IPS-20b (cell line): ENCODE results near the gene JARID2.
"Not testable (repeated sequence)": the region's sequence is repeated elsewhere in the genome, so short reads cannot be mapped to it uniquely, and the experiment has no call there.

Experiments
- H3K27ac ChIP-seq: one replicate; pipeline ENCODE4 v1.5.1; 2013; ENCODE audit warnings: low read length
- H3K27me3 ChIP-seq: 2 replicates; pipeline ENCODE4 v1.6.1; 2013; ENCODE audit warnings: mild to moderate bottlenecking, low read length, inconsistent platforms; ENCODE audit not compliant: insufficient read depth
- H3K36me3 ChIP-seq: 2 replicates; pipeline ENCODE4 v1.6.1; 2013; ENCODE audit warnings: low read depth, mild to moderate bottlenecking, inconsistent platforms, low read length, moderate library complexity; ENCODE audit not compliant: insufficient read depth
- H3K4me1 ChIP-seq: 2 replicates; pipeline ENCODE4 v1.6.1; 2013; ENCODE audit warnings: mild to moderate bottlenecking, control low read depth, inconsistent platforms, low read length, moderate library complexity; ENCODE audit not compliant: insufficient read depth
- H3K4me3 ChIP-seq: 2 replicates; pipeline ENCODE4 v1.5.1; 2013; ENCODE audit warnings: mild to moderate bottlenecking, low read length, inconsistent platforms
- H3K9ac ChIP-seq: 2 replicates; pipeline ENCODE4 v1.6.1; 2013; ENCODE audit warnings: low read depth, mild to moderate bottlenecking, inconsistent platforms, low read length, moderate library complexity
- H3K9me3 ChIP-seq: 2 replicates; pipeline ENCODE4 v1.6.1; 2013; ENCODE audit warnings: mild to moderate bottlenecking, low read depth, low read length, inconsistent platforms; ENCODE audit not compliant: insufficient read depth

Gene JARID2

GRCh38 chr6:15322781-15323536 lies 77.1 kb downstream of the JARID2 start:
- Histone ChIP-seq H3K9me3 (no peaks in the 10 kb centered on the region), H3K4me1 (peaks cover 42% of the 10 kb centered on the region), H3K9ac (no peak overlapping the region), H3K4me3 (no peak overlapping the region), H3K27me3 (no peaks in the 10 kb centered on the region), H3K36me3 (no peaks in the 10 kb centered on the region; the same call in 1 of the 2 replicates), H3K27ac (no peak overlapping the region)

- H3K9ac ChIP-seq, H3K9me3 ChIP-seq, H3K4me3 ChIP-seq, H3K27ac ChIP-seq, H3K27me3 ChIP-seq, H3K36me3 ChIP-seq: not testable (repeated sequence)
- peaks cover 42% of the 10 kb centered on the region for H3K4me1 ChIP-seq
Observed at GRCh38 chr6:15323611-15324010, 77.7 kb downstream of the JARID2 start.

GRCh38 chr6:15324427-15324985 lies 78.6 kb downstream of the JARID2 start:
- Histone ChIP-seq H3K9ac (no peak overlapping the region), H3K27me3 (no peaks in the 10 kb centered on the region), H3K4me3 (no peak overlapping the region), H3K27ac (no peak overlapping the region), H3K4me1 (peaks cover 44% of the 10 kb centered on the region), H3K9me3 (no peaks in the 10 kb centered on the region), H3K36me3 (no peaks in the 10 kb centered on the region; the same call in 1 of the 2 replicates)

GRCh38 chr6:15325540-15325955 lies 79.7 kb downstream of the JARID2 start:
- H3K27me3 ChIP-seq = no peaks in the 10 kb centered on the region
- H3K9me3 ChIP-seq = no peaks in the 10 kb centered on the region
- H3K9ac ChIP-seq = no peak overlapping the region
- H3K27ac ChIP-seq = no peak overlapping the region
- no peak overlapping the region for H3K4me3 ChIP-seq
- peaks cover 48% of the 10 kb centered on the region for H3K4me1 ChIP-seq
- no peaks in the 10 kb centered on the region; the same call in 1 of the 2 replicates for H3K36me3 ChIP-seq

- H3K27me3 ChIP-seq = no peaks in the 10 kb centered on the region
- H3K4me3 ChIP-seq = no peak overlapping the region
- H3K9me3 ChIP-seq = no peaks in the 10 kb centered on the region
- H3K27ac ChIP-seq = no peak overlapping the region
- H3K4me1 ChIP-seq = peaks cover 48% of the 10 kb centered on the region
- H3K9ac ChIP-seq = no peak overlapping the region
- no peaks in the 10 kb centered on the region; the same call in 1 of the 2 replicates for H3K36me3 ChIP-seq
Observed at GRCh38 chr6:15326067-15326614, 80.3 kb downstream of the JARID2 start.

GRCh38 chr6:15327271-15327670 lies 81.4 kb downstream of the JARID2 start:
- Histone ChIP-seq H3K9me3 (no peaks in the 10 kb centered on the region), H3K9ac (no peak overlapping the region), H3K36me3 (no peaks in the 10 kb centered on the region; the same call in 1 of the 2 replicates), H3K27ac (no peak overlapping the region), H3K27me3 (no peaks in the 10 kb centered on the region), H3K4me3 (no peak overlapping the region), H3K4me1 (peaks cover 45% of the 10 kb centered on the region)

GRCh38 chr6:15329197-15329671 lies 83.4 kb downstream of the JARID2 start:
- H3K27ac ChIP-seq = no peak overlapping the region
- no peak overlapping the region for H3K9ac ChIP-seq
- H3K27me3 ChIP-seq = no peaks in the 10 kb centered on the region
- peaks cover 32% of the 10 kb centered on the region for H3K4me1 ChIP-seq
- no peak overlapping the region for H3K4me3 ChIP-seq
- H3K36me3 ChIP-seq = no peaks in the 10 kb centered on the region; the same call in 1 of the 2 replicates
- H3K9me3 ChIP-seq = no peaks in the 10 kb centered on the region

- H3K27ac ChIP-seq = no peak overlapping the region
- H3K27me3 ChIP-seq = no peaks in the 10 kb centered on the region
- no peaks in the 10 kb centered on the region for H3K9me3 ChIP-seq
- H3K36me3 ChIP-seq = no peaks in the 10 kb centered on the region; the same call in 1 of the 2 replicates
- H3K4me1 ChIP-seq = peaks cover 34% of the 10 kb centered on the region
- H3K9ac ChIP-seq = no peak overlapping the region
- no peak overlapping the region for H3K4me3 ChIP-seq
Observed at GRCh38 chr6:15330174-15330944, 84.5 kb downstream of the JARID2 start.

- Histone ChIP-seq H3K27ac (no peak overlapping the region), H3K4me1 (peaks cover 41% of the 10 kb centered on the region), H3K27me3 (no peaks in the 10 kb centered on the region), H3K4me3 (no peak overlapping the region), H3K9ac (no peak overlapping the region), H3K9me3 (no peaks in the 10 kb centered on the region), H3K36me3 (no peaks in the 10 kb centered on the region; the same call in 1 of the 2 replicates)
Observed at GRCh38 chr6:15331143-15331542, 85.3 kb downstream of the JARID2 start.

GRCh38 chr6:15331629-15332251 lies 85.9 kb downstream of the JARID2 start:
- Histone ChIP-seq H3K9me3 (no peaks in the 10 kb centered on the region), H3K9ac (no peak overlapping the region), H3K27me3 (no peaks in the 10 kb centered on the region), H3K4me3 (no peak overlapping the region), H3K27ac (no peak overlapping the region), H3K36me3 (no peaks in the 10 kb centered on the region), H3K4me1 (peaks cover 44% of the 10 kb centered on the region)

- Histone ChIP-seq H3K9ac (no peak overlapping the region), H3K4me1 (peaks cover 48% of the 10 kb centered on the region), H3K4me3 (no peak overlapping the region), H3K36me3 (no peaks in the 10 kb centered on the region), H3K27me3 (no peaks in the 10 kb centered on the region), H3K9me3 (no peaks in the 10 kb centered on the region), H3K27ac (no peak overlapping the region)
Observed at GRCh38 chr6:15332446-15332845, 86.6 kb downstream of the JARID2 start.
